AML-193 (cell line): ENCODE measurements around the gene KDR.

ENCODE experiments used
- DNase-seq, 2 experiments: peaks; one replicate each; lab custom pipeline; 2025; lab: John Stamatoyannopoulos, UW

KDR gene

DNA sequence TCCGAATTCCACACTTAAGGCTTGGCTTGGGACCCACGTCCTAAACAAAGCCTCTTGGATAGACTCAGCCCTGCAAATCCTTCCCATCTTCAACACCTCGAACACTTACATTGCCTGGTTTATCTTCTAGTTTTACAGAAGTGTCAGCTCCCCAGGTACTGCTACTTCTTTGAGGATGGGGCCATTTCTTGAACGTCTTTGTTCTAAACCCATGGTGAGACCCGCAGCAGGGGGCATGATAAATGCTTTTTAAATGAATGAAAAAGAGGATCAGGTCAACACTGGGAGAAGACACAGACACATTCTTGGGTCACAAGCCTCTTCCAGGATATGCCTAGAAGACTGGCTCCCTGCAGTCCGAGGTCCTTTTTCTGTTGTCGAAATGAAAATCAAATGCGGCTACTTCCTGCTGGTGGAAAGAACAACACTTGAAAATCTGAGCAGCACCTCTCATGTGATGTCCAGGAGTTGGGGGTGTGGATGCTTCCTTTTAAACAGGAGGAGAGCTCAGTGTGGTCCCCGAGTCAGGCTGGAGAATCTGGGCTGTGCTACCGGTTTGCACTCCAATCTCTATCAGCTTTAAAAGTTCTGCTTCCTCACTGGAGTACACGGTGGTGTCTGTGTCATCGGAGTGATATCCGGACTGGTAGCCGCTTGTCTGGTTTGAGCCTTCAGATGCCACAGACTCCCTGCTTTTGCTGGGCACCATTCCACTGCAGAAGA, 45.8 kb downstream of the KDR start:
- DNase-seq, result no peak

DNA sequence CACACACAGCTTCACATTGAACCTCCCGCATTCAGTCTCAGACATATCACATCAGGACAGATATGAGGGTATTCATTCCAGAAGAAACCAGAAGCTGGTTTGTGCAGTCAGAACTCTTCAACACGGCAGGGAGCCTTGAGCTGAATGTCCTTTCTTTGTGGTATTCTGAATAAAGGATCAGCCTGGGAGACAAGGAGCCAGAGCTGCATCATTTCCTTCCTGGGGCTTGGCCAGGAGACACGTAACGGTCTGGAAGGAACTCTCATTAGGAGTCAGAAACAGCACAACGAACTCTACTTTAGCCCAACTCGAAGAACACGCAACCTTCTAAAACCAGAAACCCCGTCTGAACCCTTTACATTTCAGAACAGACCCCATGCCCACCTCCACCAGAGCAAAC, 46.4 kb downstream of the KDR start:
- no peak for DNase-seq

DNA sequence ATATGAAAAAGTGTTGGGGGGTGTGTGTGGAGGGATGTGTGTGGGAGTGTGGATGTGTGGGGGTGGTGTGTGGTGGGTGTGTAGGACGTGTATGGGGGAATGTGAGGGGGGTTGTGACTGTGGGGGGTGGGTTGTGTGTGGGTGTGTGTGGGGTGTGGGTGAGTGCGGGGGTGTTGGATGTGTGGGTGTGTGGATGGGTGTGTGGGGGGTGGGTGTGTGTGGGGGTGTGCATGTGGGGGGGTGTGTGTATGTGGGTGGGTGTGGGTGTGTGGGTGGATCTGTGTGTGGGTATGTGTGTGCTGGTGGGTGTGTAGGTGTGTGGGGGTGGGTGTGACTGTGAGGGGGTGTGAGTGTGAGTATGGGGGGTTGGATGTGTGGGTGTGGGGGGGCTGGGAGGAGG, 47.8 kb downstream of the KDR start:
- DNase-seq, result no peak

DNA sequence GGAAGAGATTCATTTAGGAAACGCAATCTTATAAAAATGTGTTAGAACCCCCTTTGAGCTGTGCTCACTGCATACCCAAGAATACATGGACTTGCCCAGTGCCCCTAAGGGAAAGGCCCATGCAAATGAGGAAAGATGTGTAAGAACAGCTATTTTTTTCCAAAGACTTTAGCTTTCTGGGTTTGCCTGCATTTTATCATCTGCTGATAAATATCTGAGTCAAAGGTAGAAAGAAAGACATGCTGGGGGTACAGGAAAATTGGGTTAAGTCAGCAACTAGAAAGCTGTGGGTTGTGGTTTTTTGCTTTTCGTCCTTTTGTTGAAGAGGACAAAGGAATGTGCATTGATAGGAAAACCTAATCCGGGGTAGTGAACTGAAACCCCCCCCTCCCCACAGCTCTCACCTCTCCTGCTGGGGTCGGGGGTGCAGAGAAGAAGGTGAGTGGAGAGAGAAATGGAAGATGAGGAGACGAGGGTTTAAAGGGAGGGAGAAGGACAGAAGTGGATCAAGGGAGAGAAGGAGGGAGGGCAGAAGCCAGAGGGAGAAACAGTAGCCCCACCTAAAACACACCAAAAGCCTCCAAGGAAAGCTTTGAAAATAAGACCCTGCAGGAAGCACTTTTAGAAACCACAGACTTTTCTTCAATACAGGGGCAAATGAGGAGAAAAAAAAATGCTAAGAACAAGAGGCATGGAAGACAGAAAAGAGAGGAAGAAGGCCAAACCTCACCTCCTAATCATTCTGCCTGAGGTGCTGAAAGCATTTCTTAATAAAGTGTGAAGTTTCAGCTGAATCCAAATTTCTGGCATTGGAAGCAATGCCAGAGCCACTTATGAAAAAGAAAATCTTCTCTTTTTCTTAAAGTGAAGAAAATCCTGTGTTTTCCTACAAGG, 49.3 kb downstream of the KDR start:
- no peak for DNase-seq

DNA sequence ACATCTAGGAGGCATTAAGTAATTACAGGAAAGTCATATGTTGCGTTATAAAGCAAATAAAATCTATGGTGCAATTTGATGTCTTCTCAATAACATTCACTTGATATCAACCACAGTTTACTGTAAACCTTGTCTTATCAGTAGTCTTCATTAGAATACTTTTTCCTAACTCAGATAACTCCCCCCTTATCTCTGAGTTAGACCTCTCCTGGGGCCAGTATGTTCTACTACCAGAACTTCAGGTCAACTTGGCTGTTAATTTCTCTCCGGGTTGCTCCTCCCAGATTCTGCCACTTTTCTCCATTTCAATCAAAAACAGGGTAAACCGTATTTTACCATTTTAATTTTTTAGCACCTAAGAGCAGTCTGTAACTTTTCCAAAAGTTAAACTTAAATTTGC, 50.0 kb downstream of the KDR start:
- no peak for DNase-seq

DNA sequence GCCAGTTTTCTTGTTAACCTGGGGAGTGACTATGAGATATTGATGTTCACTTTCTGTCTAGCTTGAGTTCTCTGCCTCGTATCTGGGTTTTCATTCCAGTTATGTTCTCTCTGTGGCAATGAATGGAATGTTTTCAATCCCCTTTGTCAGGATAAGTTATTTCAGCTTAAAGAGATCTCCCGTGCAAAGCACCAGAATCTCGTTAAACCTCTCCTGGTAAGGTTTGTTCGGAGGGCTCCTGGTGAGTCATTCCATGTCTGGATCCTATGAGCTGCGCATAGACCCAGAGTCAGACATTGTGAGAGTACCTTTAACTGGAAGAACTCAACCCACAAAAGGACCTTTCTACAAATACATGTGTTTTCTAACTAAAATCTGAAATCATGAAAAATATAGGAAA, 51.0 kb downstream of the KDR start:
- no peak for DNase-seq

DNA sequence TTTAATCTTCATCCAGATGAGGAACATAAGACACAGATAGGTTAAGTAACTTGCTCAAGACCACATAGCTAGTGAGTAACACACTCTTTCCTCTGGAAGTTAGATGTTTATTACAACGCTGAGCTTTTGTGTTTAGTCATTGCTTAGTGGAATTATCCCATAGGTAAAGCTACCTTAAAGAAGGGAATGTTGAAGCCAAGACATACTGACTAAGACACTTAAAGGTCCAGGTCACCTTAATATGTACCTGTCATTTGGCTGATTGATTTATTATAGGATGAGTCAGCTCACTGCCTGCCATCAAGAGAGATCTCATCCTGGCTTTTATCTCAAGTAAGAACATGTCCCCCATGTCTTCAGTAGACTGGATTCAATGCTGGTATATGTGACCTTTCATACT, 53.4 kb downstream of the KDR start:
- DNase-seq, result no peak

DNA sequence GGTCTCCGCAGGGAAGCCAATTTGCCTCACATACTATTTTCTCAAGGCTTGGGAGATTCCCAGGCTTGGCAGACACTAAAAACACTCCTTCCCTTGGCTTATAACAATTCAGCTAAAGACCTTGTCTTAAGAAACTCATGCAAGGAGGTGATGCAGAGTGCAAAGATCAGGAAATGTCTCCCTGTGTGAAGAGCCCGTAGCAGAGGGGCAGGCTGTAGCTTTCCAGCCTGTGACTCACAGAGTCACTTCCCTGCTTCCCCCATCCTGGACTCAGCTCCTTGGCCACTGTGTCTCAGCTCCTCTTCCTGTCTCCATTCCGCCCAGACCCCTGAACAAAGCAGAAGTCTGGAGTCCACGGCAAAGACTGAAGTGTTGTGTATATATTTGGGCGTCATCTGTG, 56.1 kb downstream of the KDR start:
- no peak for DNase-seq

DNA sequence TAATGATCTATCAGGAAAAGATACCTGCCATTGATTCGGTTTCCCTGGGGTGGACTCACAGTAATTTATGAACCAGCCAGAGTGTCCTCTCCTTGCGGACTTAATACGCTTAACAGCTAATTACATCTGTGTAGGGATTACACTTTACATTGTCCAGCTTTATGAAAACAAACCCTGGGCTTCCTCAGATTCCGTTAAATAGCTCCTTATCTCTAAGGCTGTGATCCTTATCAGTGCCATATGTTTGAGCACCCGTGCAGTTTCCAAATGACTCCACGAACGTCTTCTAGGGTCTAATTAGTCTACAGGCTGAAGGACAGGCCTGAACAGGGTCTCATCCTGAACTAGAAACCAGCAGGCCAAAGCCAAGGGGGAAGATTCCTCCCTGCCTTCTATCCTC, 56.9 kb downstream of the KDR start:
- no peak for DNase-seq

DNA sequence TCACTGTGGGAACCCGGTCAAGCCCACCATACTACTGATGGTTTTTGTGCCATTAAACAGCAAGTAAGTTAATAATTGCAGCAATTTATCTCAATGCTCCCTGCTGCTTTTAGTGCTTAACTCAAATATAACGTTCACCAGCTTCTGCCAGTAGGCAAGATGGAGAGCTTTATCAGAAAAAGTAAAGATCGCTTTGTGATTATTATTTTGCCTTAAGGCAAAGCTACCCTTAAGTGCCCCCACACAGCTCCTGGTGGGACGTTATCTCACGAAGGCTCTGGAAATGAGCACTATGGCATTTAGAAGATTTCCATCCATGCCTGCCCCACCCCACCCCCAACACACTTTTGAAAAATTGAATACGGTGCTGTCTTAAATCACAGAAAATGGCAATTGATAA, 59.4 kb downstream of the KDR start:
- DNase-seq, result no peak

DNA sequence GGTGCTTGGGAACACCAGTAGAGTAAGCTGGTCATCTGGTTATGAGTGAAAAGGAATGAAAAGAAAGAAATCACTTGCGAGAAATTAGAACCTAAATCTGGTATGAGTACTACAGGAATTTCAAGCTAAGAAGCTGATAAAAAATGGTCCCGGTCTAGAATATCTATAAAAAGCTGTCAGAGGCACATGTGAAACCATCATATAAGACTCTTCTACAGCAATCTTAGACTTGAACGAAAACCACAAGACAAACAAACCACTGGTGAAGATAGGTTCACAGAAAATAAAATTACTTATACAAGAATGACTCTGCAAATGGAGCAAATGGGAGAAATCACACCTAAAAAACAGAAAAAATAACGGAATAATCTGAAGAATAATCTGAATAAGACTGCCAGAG, 69.9 kb downstream of the KDR start:
- no peak for DNase-seq

DNA sequence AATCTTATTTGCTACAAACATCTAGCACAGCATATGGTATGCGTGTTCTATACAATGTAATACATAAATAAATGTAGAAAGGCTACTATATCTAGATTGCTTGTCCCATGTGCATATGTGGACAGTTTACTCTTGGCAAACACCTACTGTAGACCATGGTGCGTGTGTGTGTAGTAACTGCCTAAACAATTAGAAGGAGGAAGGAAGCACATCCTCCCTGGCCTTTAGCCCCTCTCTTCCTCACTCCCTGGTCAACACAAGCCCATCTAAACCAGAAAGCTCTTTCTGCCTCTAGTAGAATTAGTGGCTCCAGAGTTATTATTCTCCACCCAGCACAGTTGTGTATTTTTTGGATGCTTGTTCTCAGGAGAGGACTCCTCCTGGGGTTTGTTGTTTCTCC, 73.9 kb downstream of the KDR start:
- DNase-seq, result no peak

DNA sequence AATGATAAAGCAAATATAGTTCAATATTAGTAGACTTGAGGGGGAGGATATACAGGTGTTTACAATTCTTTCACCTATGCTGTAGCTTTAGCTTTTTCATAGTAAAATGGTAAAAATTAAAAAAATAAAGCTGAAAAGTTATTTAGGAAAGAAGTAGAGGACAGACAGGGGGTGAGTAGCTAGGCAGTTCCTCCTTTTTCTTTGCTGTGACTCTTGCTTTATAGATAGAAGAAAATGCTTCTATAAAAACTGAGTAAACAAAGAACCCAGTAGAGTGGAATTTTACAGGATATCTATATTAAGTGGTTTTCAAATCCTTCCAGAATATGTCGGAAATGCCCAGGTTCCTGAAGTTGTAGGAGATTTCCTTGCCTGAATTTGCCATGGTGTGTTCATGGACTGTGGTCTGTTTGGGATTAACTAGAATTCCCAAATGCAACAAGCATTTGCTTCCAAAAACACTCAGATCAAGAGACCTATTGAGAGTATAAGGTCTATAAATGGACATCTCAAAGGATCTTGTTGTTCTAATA, 74.9 kb downstream of the KDR start:
- no peak for DNase-seq

DNA sequence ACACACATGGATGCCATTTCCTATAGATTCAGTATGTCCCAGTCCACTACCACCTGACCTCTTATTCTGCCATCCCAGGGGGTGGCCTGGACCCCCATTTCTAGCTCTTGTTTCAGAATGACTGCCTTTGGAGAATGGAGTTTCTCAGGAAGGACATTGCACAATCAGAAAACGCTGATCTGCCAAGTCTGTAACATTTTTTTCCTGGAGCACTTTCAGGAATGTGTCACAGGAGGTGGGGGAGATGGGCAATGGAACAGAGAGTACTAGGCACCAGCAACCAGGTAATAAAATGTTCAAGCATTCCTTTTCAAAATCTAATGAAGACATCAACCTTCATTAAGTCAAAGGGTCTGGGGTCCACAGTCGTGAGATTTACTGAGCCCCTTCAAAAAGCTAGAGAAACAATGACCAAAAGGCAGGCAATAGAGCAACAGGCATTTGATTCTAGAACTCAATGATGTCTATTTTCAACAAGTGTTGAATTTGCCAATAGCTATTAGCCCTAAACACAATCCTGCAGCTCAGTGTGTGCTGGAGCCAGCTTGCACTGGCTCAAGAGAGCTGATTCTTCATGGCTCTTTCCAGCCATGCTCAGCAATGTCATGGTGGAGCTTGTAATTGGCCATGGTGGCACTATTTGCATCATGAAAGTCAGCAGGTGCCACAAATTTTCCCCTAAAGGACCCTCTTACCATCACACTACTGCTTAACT, 87.1 kb downstream of the KDR start:
- no peak for DNase-seq

DNA sequence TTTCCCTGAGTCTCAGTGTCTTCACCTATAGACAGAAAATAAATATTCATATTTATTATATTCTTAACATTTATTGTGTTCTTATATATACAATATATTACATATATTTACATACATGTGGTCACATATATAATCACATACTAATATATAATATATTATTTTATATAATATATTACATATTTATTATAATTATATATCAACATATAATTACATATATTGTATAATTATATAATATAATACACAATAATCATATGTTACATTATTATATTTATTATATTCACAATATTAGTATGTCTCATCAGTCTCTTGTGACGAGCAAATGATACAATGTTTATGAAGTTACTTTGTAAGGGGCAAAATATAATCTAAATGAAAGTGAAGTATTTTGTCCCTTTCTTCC, 87.7 kb downstream of the KDR start:
- DNase-seq, result no peak

DNA sequence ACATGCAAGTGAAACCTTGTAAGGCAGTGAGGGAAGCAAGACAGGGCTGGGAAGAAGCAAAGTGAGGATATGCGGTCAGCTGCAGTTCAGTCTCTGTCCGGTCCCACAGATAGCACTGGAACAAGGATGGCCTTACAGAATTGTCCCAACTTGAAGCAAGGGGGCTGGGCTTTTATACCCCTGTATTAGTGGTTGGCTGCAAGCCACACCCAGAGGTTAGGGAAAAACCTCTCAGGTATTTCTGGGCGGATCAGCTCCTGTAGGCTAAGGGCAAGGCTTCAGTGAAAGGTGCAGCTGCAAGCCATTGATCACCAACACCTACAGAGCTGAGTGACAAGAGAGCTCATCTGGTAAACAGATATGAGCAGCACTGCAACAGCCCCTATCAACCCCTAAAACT, 89.0 kb downstream of the KDR start:
- no peak for DNase-seq

DNA sequence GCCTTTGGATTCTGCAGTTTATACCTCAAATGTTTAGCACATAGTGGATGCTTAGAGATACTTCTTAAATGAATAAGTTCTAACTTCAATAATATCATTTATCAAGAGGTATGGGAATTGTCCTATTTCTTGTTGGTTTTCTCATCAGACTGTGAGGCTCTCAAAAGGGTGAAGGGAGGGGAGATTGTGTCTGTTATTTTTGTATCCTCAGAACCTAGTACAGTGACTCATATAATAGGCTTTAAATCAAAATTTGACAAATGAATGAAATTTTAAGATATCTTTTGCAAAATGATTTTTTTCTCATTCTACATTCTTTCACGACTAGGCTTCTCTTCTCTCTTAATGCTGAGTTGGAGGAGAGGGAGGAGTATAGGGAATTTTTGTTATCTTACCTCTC, 89.5 kb downstream of the KDR start:
- no peak for DNase-seq

DNA sequence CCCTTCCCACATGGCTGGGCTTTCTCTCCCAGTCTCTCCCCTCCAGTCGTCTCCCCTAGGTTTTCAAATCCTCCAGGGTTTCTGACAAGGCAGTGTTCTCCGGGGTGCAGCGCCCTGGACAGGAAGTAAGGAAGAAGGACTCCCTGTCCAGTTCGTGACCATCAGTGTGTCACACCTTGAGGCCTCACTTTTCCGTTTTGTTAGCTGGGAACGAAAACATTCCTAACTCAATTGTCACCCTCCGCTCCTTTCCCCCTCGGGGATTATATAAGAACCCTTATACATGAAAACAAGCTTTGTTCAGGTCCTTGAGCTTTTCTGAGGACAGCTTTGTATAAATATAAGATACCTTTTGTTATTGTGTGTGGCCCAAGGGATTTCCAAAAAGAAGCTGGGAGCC, 92.1 kb downstream of the KDR start:
- DNase-seq, result no peak

DNA sequence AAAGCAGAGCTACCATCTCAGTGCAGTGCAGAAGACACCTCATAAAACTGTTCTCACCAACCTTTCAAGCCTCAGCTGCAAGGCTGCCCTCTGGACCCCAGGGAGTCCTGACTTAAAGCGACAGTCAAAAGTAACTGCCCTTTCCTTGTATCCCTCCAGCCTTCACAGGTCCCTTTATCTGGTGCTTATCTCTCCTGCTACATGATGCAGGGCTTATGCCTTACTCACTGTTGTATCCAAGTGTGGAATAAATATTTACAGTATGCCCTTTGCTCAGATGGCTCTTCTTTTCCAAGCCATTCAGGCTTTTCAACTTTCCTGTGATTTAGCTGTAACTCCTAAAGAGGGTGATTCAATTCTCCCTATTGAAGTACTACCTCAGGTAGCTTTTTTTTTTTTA, 92.6 kb downstream of the KDR start:
- DNase-seq, result no peak

DNA sequence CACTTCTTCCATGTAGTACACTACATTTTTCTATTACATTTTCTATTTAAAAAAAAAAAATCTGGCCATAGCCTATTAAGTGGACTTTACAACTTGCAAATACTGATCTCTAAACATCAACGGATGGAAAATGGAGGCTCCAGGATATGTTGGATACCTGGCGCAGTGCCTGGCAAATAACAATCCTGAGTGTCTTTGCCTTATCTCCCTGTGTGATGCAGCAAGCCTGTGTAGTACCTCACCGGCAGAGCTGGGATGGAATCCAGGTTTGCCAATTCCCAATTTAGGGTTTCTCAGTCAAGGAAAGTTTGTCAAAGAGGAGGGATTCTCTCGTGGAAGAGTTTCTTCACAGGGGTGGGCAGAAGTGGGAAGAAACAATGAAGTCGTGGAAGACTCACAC, 93.2 kb downstream of the KDR start:
- DNase-seq, result no peak

DNA sequence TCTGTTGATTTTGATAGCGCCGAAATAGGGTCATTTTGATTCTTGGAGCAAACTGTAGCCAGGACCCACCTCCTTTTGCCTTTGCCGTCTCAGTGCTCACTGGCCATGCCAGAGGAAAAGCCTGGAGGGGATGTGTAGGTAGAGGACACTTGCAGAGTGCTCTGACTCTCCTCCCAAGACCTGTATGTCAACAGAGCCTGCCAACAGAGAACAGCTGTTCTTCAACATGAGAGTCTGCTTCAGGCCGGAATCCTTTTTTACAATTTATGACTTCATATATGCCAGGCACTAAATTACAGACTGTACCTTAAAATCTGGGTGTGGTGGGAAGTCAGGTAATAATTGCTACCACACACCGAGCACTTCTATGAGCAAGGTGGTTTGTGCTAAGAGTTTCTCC, 94.2 kb downstream of the KDR start:
- DNase-seq, result no peak

DNA sequence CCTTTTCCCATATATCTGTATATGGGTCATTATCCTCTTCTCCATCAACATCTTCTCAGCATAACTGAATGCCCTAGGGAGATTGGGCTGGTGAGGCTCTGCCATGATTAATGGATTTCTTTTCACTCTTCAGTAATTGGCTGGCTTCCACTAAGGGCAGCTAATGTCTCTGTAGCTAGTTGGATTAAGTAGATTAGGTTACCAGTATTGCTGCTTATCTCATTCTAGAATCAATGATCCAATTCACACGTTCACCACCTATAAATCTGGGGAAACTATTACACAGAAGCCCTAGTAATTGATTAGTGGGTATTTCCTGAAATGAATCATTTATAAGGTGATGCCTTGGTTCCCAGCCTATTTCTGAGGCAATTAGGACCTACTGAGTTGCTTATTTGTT, 94.8 kb downstream of the KDR start:
- no peak for DNase-seq
